Stimulated activated CD4-positive, alpha-beta T cell treated with anti-CD3 and anti-CD28 coated beads, Interleukin-1b, Interleukin-23, amount 100 ng/mL, for 24 hours (primary cell): ENCODE results near the gene RBM33.

Experiments
- DNase-seq, 4 experiments: peaks; one replicate each; pipeline ENCODE4 v3.0.0-alpha.2; 2020; ENCODE audit warnings: low read depth in 4 of 4, low spot score in 1 of 4

The RBM33 gene

DNA sequence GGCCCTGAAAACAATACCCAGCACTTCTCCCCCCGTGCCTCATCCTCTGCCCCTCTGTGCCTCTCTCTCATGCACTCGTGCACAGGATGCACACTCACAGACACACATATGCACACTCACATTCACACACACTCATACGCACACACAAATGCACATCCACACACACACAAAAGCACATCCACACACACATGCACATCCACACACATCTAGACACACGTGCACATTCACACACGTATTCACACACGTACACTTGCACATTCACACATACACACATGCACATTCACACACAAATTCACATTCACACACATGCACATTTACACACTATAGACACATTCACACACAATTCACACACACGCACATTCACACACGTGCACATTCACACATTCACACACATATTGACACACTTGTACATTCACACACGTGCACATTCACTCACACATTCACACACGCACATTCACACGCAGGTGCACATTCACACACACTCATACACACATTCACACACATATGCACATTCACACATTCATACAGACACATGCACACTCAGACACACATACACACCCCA is 148.6 kb downstream of the RBM33 start:
- DNase-seq = no peak

DNA sequence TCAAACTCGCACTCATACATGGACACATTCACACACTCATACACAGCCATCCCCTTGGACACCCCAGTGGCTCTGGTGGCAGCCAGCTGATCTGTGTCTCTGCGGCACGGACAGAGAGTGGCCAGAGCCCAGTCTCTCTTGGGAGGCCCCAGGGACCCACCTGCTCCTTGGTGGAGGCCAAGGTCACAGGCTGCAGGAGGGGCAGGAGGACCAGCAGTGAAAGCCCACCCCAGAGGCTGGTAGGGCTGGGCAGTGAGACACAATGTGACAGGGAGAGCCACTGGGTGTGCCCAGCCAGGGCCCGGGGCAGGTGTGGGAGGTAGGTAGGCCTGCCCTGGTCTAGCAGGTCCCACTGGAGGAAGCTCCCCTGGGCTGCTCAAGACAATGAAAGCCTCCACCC is 149.3 kb downstream of the RBM33 start:
- no peak for DNase-seq

DNA sequence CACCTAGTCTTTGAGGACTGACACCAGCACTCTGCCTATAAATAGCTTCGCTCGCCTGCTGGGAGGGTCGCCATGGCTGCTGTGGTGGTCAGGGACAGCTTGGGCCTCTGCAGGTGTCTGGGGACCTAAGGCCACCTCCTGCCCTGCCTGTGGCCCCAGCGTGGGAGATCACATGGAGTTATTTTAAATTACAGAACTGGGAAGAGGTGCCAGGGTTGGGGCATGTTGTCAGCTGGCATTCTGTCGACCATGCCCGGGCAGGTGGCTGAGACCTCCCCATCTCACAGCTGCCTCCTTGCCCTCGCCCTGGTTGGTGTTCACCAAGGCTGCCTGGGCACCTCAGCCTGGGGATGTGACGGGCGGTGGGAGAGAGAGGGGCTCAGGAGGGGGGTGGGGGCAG is 149.7 kb downstream of the RBM33 start:
- no peak for DNase-seq

DNA sequence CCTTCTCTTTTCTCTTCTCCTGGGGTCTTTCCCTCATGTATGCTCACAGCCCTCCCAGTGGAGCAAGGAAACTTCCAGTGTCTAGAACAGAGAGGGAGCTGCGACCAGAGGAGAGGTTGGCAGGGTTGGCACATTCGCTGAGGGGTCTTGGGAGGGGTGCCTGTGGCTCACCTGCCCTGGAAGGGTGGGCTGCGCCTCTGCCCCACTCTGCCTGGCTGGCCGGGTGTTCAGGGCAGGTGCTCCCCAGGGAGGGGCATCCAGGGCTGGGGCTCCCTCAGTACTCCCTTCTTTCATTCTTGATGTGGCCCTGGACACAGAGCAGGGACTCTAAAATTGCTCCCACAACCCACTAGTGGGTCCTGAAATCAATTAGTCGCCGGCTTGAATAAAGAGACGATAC is 150.9 kb downstream of the RBM33 start:
- no peak for DNase-seq

DNA sequence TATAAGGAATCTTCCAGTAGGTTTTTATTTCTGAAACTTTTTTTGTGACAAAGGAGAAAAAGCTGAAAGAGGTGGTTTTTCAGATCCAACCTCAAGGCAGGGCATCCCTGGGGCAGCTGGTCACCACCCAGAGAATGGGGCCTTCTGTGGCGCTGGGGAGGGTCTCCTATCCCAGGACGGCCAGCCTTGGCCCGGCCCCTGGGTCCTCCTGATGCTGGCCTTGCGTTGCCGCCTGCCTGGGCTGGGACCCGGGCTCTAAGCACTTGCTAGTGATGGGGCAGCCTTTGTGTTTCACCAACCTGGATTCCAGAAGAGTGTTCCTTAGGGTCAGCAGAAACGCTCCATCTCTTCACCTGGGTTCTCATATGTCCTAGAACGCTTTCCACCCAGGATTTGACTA is 151.5 kb downstream of the RBM33 start:
- no peak for DNase-seq

DNA sequence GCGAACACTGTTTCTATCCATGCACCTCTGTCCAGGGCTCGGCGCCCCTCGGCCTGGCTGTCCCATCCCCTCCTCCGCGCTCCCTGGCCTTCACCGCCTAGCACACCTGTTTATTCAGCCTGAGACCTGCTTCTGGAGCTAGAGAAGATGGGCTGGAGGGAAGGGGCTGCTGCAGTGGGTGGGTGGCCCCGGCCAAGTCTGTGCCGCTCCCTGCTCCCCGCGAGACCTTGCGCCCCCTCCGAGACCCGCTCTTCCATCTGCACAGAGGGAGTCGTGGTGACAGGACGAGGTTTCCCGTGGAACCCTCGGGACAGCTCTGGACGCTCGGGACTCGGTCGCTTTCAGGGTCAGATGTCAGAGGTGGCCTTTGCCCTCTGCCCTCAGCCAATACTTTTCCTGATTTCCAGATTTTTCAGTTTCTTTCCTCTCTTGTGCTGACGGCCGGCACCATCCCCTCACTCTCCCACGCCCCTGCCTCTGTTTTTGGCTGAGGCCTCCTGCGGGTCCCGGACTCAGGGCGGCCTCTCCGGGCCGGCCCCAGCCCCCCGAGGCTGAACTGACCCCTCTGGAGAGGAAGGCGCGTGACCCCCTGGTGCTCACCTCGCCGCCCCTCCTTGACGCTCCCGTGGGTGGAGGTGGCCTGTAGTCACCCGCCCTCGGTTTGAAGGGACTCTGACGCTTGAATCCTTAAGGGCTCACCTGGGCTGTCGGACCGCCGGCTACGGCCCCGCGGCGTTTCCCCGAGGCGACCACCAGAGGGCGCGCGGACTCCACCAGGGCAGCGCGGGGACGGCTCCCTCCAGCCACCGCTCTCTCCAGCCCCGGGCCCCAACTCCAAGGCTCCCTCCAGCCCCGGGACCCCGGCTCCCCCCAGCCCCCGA is 152.2 kb downstream of the RBM33 start:
- peak; percentile 49 to 60 (median 56) for DNase-seq

DNA sequence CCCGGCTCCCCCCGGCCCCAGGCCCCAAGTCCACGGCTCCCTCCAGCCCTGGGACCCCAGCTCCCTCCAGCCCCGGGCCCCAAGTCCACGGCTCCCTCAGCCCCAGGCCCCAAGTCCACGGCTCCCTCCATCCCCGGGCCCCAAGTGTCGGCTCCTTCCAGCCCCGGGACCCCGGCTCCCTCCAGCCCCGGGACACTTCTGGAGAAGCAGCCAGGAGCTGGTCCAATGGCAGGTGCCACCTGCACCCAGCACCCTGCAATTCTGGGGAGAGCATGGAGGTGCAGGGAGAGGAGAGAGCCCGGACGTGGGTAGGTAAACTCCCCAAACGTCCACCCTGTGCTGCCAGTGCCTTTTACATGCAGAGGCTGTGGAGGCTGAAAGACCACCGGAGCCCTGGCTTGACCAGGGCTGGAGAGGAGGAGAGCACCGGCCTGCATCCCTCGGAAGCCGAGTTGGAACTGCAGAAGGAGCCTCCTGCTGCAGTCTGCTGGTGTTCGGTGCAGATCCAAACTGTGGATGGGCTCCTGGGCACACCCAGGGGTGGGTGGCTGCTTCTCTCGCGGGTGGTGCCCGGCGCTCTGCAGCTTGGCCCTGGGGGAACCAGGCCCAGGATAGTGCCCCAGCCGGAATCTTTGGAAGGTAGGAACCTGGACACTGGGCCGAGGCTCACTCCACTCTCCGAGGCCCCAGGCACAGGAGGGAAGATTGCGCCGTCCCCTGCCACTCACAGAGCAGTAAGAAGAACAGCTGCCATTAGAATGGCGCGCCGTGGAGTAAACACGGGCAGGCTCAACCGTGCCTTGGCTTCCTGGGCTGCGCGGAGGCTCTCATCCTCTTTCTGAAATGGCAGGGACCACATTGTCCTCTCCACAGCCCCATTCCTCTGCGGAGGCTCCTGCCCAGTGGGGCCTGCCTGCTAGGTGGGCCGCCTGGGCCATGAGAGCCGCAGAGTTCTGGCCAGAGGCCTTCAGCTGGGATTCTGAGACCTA is 153.1 kb downstream of the RBM33 start:
- no peak for DNase-seq

DNA sequence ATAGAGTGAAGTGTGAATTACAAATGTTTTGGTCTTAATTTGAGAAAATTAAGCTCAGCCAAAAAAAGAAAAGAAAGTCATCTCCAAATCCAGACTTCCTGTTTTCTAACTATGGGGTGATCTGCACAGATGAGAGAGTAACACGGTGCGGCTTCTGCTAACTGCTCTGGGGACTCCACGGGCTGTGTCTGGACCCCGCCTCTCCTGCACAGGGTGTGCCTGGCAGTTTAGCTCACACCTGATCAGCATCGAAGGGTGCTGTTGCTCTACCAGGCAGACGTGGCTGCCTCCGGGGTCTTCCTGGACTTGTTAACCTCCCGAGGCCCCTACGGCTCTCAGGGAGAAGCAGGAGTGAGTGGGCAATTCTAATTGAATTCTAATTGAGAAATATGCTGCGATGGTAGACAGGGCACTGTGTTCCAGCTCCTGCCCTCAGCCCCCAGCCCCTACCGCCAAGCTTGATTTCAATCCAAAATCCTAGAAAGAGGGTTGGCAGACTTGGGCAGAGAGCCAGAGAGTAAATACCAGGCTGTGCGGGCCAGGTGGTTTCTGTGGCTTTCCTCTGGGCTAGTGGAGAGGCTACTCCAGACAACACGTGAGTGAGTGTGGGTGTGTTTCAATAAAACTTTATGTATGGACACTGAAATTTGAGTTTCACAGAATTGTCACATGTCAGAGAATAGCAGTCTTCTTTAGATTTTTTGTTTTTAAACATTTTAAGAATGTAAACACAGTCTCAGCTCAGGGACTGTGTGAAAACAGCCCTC is 154.4 kb downstream of the RBM33 start:
- no peak for DNase-seq

DNA sequence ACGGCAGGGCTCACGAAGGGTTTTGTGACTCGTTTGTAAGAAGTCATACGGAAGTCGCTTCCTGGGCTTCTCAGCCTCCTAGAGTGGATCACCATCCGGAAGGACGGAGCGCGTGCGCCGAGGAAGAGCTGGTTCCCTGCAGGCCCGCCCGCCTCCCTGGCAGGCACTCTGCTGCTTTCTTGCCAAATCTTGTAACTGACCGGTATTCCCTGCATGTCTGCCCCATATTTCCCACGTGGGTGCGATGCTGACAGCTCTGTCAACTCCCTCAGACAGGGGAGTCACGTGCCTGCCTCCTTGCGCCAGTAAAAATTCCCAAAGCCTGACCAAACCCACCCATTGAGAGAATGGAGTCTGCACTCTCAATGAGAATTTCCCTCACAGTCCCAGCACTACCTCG is 155.1 kb downstream of the RBM33 start:
- DNase-seq = no peak

DNA sequence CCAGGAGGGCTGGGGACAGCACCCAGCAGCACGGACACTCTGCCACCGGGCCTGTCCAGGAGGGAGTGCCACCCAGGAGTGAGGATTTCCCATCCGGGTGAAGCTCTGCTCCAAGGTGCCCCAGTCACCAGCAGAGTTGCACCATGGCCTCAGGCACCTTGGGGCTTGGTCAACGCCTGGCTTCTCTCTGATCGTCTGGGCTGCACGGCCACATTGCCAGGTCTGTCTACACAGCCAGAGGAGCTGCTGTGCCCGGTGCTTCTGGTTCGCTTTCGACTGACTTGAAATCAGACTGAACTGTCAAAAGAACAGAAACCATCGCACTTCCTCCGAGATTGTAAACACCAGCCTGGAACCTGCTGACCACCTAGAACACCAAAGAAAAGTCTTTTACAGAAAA is 155.8 kb downstream of the RBM33 start:
- no peak for DNase-seq

DNA sequence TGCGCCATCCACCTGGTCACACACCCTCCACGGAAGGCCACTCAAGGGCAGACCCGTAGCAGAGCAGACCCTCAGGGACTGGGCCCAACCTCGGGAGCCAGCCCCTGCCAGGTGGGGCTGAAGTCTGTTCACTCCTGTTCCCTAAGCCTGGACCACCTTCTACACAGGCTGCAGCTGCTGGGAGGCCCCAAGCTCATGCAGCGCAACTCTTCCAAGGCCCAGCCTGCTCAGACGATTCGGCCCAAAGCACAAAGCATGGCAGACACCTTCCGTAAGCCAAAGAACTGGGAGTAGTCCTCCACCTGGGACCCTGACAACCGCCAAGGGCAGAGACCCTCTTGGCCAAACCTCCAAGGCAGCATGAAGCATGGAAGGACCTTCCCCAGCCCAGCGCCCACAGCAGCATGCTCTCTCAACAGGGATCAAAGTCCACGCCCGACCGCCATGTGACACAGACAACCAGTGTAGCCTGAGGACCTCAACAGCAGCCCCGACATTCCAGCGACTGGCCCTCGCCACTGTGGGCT is 156.3 kb downstream of the RBM33 start:
- DNase-seq = no peak

DNA sequence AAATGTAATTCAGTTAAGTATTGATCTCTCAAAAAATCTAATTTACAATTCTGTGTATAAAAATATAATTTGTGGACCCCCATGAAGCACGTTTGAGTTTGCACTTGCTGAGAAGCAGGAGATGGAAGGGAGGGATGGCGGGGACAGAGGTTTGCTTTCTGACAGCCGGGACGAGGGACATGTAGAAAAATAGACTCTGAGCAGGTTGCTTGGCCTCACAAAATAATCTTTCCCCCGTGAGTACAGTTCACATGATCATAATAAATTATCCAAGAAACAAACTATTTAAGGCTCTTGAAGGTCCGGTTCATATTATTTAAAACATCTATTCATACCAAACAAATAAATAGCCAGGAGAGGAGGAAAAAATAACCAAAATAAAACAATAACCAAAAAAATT is 157.8 kb downstream of the RBM33 start:
- no peak for DNase-seq

DNA sequence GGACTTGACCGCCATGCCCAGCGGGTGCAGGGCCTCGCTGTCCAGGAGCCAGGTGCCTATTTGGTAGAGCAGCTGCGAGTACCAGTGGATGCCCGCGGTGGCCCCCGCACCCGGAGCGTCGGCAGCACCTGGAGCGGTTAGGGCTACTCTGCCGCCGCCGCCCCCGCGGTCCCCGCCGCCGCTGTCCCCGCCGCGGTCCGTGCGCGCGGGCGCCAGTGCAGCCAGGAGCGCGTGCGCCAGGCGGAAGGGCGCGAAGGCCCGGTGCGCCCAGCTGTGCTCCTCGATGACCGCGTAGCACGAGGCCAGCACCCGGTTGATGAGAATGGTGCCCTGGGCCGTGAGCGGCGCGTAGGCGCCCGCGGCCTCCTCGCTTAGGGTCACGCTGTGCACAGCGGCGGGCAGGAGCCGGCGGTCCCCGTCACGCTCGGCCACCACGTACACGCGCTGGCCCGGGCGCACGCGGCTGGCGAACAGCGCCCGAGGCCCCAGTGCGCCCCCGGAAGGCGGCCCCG is 158.5 kb downstream of the RBM33 start:
- DNase-seq = no peak

DNA sequence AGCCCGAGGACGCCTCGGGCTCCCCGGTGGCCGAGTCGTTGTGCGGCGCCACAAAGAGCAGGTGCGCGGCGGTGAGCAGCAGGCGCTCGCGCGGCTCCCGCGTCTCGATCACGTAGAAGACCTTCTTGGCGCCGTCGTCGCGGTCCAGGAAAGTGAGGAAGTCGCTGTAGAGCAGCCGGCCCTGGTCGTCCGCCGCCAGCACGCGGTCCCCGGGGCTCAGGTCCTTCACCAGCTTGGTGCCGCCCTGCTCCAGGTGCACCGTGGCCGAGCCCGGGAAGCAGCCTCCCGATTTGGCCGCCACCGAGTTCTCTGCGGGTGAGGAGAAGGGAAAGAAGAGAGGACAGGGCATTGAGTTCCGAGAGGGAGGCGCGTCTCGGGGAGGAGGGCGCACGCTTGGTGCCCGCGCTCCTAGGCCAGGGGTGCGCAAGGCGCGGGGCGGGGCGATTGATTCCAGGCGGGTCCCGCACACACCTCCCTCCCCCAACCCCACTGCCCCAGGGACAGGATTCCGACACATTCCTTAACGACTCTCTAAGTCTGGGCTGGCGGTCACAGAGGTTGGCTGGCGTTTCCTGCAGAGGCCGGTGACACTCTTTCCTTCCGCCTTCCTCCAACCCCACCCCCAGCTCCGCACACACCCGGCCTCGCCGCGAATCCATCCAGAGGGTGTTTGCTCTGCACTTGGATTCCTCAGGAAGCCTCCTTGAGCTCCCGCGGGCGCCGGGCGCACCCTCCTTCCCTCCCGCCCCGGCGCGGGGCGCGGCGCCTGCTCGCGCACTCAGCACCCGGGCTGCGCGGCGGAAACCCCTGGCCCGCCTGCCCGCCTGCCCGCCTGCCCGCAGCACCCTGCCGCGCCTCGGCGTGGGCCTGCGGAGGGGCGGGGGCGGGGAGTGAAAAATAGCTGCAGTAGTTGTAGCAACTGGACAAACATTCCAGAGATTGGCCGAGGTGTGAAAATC is 159.2 kb downstream of the RBM33 start:
- no peak for DNase-seq

DNA sequence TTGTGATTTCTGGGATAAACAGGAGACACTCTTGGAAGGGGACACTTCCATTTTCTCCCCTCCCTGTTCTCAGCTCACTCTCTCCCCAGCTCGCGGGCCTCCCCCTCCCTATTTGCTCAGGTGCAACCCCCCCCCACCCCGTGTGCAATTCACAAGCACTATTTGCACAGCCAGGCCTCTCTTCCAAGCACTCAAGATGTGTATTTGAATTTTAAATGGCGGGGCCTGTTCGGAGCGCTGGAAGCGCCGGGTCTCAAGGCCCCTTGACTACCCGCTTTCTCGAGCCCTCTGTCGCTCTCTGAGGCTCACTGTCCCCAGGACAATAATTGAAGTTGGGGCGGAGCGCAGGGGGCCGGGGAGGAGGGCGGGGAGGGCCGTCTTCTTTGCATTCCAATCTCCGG is 160.0 kb downstream of the RBM33 start:
- no peak for DNase-seq

DNA sequence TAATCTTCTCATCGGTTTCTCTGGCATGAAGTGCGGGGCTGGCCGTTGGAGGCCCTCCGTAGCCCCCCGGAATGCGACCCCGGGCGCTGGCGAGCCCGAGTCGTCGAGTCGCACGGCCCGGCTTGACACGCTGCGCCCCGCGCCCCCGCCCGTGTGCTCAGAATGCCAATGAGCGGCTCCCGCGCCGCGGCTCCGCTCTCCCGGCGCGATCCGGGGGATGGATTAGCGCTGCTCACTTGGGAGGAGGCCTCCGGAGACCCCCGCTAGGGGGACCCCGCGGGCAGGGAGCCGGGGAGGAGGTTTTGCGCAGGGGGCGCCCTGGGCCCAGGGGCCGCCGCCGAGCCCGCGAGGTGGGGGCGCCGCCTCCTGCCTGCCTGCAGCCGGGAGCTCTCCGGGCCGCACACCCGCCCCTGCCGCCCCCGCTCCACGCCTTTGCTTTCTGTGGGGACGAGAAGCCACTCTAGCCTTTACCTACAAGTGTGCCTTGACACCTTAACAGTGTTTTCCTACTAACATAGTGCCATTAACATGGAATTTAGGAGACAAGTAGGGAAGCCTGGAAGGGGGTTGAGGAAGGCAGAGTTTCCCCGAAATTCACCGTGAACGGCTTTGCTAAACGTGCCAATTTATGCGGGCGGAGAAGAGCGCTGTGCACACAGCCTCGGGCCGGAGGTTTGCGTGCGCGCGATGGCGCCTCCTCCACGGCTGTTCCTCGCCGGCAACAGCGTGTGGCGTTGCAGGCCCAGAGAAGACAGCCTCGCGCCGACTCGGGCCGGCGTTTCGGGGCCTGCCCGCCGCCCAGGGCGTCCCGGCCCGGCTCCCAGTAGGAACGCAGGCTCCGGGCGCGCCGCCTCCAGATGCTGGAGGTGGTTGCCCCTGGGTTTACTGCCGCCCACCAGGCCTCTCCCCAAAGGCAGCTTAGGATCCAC is 160.7 kb downstream of the RBM33 start:
- DNase-seq = peak in 3 of 4 experiments; percentile 36 to 40 (median 39)

DNA sequence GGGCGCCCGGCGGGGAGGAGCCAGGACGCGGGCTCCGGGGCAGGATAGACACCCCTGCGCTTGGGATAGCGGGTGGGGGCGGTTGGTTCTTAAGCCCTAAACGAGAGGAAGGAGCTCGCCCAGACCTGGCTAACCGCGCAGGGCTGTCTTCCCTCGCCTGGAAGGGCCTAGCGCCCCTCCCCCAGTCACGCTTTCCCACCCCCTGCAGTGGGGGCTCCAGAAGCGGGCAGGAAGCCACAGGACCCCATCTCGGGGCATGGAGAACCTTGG is 161.3 kb downstream of the RBM33 start:
- no peak for DNase-seq

DNA sequence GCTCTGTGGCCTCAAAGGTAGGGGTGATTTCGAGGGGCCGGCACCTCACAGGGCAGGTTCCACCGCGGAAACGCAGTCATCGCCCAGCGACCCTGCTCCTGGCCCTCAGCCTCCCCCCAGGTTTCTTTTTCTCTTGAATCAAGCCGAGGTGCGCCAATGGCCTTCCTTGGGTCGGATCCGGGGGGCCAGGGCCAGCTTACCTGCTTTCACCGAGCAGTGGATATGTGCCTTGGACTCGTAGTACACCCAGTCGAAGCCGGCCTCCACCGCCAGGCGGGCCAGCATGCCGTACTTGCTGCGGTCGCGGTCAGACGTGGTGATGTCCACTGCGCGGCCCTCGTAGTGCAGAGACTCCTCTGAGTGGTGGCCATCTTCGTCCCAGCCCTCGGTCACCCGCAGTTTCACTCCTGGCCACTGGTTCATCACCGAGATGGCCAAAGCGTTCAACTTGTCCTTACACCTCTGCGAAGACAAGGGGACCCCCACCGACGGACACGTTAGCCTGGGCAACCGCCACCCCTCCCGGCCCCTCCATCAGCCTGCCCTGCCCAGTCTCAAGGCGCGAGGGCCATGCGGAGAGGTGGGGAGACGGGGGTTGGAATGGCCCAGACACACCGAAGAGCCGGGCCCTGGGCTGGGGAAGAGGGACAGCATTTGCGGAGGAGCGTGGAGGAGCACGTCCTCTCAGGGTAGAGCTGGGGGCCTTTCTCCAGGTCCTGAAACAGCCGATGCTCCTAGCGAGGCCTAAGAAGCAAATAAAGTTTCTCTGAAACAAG is 161.8 kb downstream of the RBM33 start:
- no peak for DNase-seq
